ENCODE data around the gene IGDCC3. TPM values are rescaled to one million over a fixed set of nuclear protein-coding genes. Genes with fewer than 3 reads are reported as not detected.

IGDCC3 gene
- total and polyA plus RNA-seq, 2 of the 8 experiments (the other 6 are each of a cell fraction or from before 2014, with no cell fraction given): 26.8 to 45.7 TPM

DNA sequence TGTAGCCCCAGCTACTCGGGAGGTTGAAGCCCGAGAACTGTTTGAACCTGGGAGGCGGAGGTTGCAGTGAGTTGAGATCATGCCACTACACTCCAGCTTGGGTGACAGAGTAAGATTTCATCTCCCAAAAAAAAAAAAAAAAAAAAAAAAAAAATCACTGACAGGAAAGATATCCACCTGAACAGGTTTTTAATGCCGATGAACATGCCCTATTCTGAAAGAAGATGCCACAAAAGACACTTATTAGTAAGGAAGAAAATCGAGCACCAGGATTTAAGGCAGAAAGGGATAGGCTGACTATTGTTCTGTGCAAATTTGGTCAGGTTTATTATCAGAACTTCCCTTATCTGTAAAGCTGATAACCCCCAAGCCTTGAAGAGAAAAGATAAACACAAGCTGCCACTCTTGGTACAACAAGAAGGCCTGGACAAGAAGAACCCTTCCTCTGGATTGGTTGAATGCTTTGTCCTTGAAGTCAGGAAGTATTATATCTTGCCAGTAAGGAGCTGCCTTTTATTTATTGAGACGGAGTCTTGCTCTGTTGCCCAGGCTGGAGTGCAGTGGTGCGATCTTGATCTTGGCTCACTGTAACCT lies 88.4 kb downstream of the IGDCC3 start:
- no peak overlapping the region for H2BK12ac ChIP-seq (ENCODE audit: low read depth, low read length)
- CTCF ChIA-PET (ENCODE audit: partially characterized antibody): interaction anchor here (0.6 to 1.1 kb wide), 3 partner anchors 9 to 549 kb away, joined by 3 to 4 read pairs (median 4); no protein-coding TSS in a partner anchor
- TF ChIP-seq ASH2L (IDR thresholded peaks at IDR 0.05; ENCODE audit: low read length) (no peak), TBP (IDR thresholded peaks at IDR 0.05; ENCODE audit: low read depth, low read length) (no peak), CREB1 (IDR thresholded peaks at IDR 0.05) (no peak), JUND (IDR thresholded peaks at IDR 0.05; ENCODE audit: low read length) (no peak), SIX5 (IDR thresholded peaks at IDR 0.05; ENCODE audit: low read depth, low read length) (no peak), SAP30 (IDR thresholded peaks at IDR 0.05; ENCODE audit: insufficient read depth, insufficient replicate concordance, low read length) (no peak), POLR2A (IDR thresholded peaks at IDR 0.05; ENCODE audit: control extremely low read depth in 1 of 2, low read depth in 2 of 2, low read length in 2 of 2) (no peak), BRCA1 (IDR thresholded peaks at IDR 0.05; ENCODE audit: low read depth, low read length) (no peak), KDM4A (IDR thresholded peaks at IDR 0.05; ENCODE audit: low read depth, low read length, severe bottlenecking) (no peak), BCL11A (IDR thresholded peaks at IDR 0.05; ENCODE audit: low read depth in 2 of 2, low read length in 2 of 2) (no peak)
- TF ChIP-seq, protein P1, sequence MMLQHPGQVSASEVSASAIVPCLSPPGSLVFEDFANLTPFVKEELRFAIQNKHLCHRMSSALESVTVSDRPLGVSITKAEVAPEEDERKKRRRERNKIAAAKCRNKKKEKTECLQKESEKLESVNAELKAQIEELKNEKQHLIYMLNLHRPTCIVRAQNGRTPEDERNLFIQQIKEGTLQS (IDR thresholded peaks at IDR 0.05; ENCODE audit: insufficient read depth, low read depth, low read length): no peak
- TF ChIP-seq, protein P2, sequence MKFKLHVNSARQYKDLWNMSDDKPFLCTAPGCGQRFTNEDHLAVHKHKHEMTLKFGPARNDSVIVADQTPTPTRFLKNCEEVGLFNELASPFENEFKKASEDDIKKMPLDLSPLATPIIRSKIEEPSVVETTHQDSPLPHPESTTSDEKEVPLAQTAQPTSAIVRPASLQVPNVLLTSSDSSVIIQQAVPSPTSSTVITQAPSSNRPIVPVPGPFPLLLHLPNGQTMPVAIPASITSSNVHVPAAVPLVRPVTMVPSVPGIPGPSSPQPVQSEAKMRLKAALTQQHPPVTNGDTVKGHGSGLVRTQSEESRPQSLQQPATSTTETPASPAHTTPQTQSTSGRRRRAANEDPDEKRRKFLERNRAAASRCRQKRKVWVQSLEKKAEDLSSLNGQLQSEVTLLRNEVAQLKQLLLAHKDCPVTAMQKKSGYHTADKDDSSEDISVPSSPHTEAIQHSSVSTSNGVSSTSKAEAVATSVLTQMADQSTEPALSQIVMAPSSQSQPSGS (IDR thresholded peaks at IDR 0.05; ENCODE audit: low read length): no peak

More for the DNA sequence above, 88.4 kb downstream of the IGDCC3 start:
- no peak overlapping the region for H3K14ac ChIP-seq (ENCODE audit: insufficient read length)
- no peak overlapping the region for H2AK5ac ChIP-seq (ENCODE audit: low read depth, low read length)
- no peak overlapping the region for H3K56ac ChIP-seq (replicated peaks; ENCODE audit: insufficient read length, low read depth, low read length)
- H4K5ac ChIP-seq (ENCODE audit: insufficient read length, low read depth, low read length): no peak overlapping the region
- no peak overlapping the region for H3K4me2 ChIP-seq (ENCODE audit: insufficient read depth in 1 of 2, low read depth in 2 of 2, low read length in 2 of 2)
- FAIRE-seq (no peak), DNase-seq (ENCODE audit: low read depth in 1 of 2, low spot score in 2 of 2) (no peak)
- 94% methylated on average over 7 of the region's 7 CpGs; no CpG with 5 or more reads in 1 of the 2 experiments for WGBS, 2 experiments (ENCODE audit: extremely low coverage in 1 of 2, insufficient coverage in 1 of 2, insufficient read length in 1 of 2, insufficient replicate concordance in 2 of 2, low coverage in 1 of 2, low lambda C conversion rate in 2 of 2, missing lambda C conversion rate in 1 of 2)
- no peak overlapping the region for H3K9ac ChIP-seq (replicated peaks in 1 of 4; ENCODE audit: extremely low read depth in 1 of 4, low read depth in 3 of 4, low read length in 3 of 4)
- H4K91ac ChIP-seq (replicated peaks; ENCODE audit: insufficient read length, low read length): no peak overlapping the region
- no peak overlapping the region for H2BK5ac ChIP-seq (ENCODE audit: low read depth, low read length)
- H3K27ac ChIP-seq (ENCODE audit: low read depth, low read length): no peak overlapping the region
- no peaks in the 10 kb centered on the region for H3K36me3 ChIP-seq (ENCODE audit: control insufficient read depth in 2 of 4, insufficient read depth in 4 of 4, low read length in 3 of 4)
- H3K4me3 ChIP-seq (ENCODE audit: extremely low read depth in 1 of 4, insufficient read depth in 2 of 4, low read depth in 3 of 4, low read length in 4 of 4): no peak overlapping the region
- H2BK120ac ChIP-seq (replicated peaks; ENCODE audit: low read depth, low read length): no peak overlapping the region
- no peak overlapping the region for H2BK15ac ChIP-seq (ENCODE audit: low read length)
- no peaks in the 10 kb centered on the region for H3K79me1 ChIP-seq (ENCODE audit: low read depth, low read length)
- peaks cover 8% of the 10 kb centered on the region for H3K23me2 ChIP-seq (ENCODE audit: low read depth, low read length)
- H3K9me3 ChIP-seq (ENCODE audit: insufficient read depth in 2 of 2, low read depth in 1 of 2, low read length in 1 of 2): no peaks in the 10 kb centered on the region
- H3K4ac ChIP-seq (replicated peaks; ENCODE audit: insufficient read length, low read depth, low read length): no peak overlapping the region
- POLR2A ChIA-PET (ENCODE audit: partially characterized antibody): interaction anchor here (1.1 to 10.1 kb wide), 3 partner anchors 8 to 13 kb away, joined by 3 to 123 read pairs (median 7); partner anchors contain the start of gene RNU5B-1
- H3K79me2 ChIP-seq (ENCODE audit: control insufficient read depth in 1 of 2, insufficient read depth in 2 of 2, low read length in 2 of 2): no peaks in the 10 kb centered on the region
- H4K20me1 ChIP-seq (replicated peaks in 1 of 2; ENCODE audit: control insufficient read depth in 1 of 2, insufficient read depth in 2 of 2, low read length in 2 of 2): no peaks in the 10 kb centered on the region
- no peak overlapping the region for H2BK20ac ChIP-seq (ENCODE audit: low read length)
- H3K27me3 ChIP-seq (replicated peaks in 1 of 4; ENCODE audit: control insufficient read depth in 3 of 4, extremely low read depth in 1 of 4, insufficient read depth in 3 of 4, low read length in 3 of 4): peaks cover 0 to 10% (median 10%) of the 10 kb centered on the region in 4 experiments; a peak in 6 of 7 replicates
- no peak overlapping the region for H3K18ac ChIP-seq (ENCODE audit: extremely low read depth, low read length)
- no peak overlapping the region for H4K8ac ChIP-seq (ENCODE audit: extremely low read depth, insufficient read depth, low read length)
- no peak overlapping the region for H2AFZ ChIP-seq (ENCODE audit: low read length)
- H3K23ac ChIP-seq (ENCODE audit: insufficient read length): no peak overlapping the region
- H3K4me1 ChIP-seq (replicated peaks in 1 of 4; ENCODE audit: control insufficient read depth in 3 of 4, insufficient read depth in 4 of 4, low read length in 3 of 4): peaks cover 0 to 10% (median 7%) of the 10 kb centered on the region in 4 experiments; a peak in 5 of 7 replicates

Data from H1 (cell line).